ENCODE results near the gene BRIP1. TPM values are rescaled to one million over a fixed set of nuclear protein-coding genes. Genes with fewer than 3 reads are reported as not detected.

Gene BRIP1
- total RNA-seq, 2 donors from 2014 or later, result 24.2 to 25.5 TPM

- peaks cover 60% of the 10 kb centered on the region for H3K36me3 Mint-ChIP-seq (ENCODE audit: low read depth)
- TF ChIP-seq CTCF (conservative IDR thresholded peaks at IDR 0.05), result no peak
- 100% methylated on average over 2 to 3 of the region's 4 CpGs for WGBS, 2 experiments (ENCODE audit: insufficient coverage in 1 of 2, insufficient read length in 1 of 2)
Measured at GRCh38 chr17:61737820-61738219, 125.5 kb downstream of the BRIP1 start.

DNA sequence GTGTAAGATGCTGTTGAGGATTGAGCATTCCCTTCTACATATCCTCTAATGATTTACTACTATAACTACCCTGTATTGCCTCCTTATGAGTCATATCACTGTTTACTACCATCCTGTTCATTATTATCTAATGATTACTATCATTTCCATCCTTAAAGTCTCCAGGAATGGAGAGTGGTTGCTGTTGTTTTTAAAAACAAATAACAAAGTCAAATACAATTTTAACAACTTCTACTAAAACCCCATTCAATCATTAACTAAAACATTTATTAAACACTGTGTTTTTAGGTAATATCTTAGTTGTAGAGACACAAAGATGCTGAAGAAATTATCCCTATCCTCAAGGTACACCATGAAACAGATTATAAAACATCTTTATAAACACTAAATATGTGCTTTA is 126.9 kb downstream of the BRIP1 start:
- Mint-ChIP-seq H3K4me1 (no peaks in the 10 kb centered on the region), H3K27me3 (ENCODE audit: insufficient read depth) (no peaks in the 10 kb centered on the region), H3K36me3 (ENCODE audit: low read depth) (peaks cover 46% of the 10 kb centered on the region), H3K27ac (no peak overlapping the region), H3K4me3 (no peak overlapping the region), H3K9me3 (peaks cover 20% of the 10 kb centered on the region)
- no peaks in the 10 kb centered on the region for H3K4me1 ChIP-seq (ENCODE audit: control insufficient read depth, insufficient read depth, low read length)
- no peak overlapping the region for H3K9ac ChIP-seq (ENCODE audit: extremely low read depth, low read length, poor library complexity, severe bottlenecking)
- no peak overlapping the region for H3K4me3 ChIP-seq (ENCODE audit: low read length)
- H3K9me3 ChIP-seq (ENCODE audit: control insufficient read depth, low read length), result peaks cover 14% of the 10 kb centered on the region
- H3K27ac ChIP-seq (ENCODE audit: low read depth, low read length), result no peak overlapping the region
- no peak for DNase-seq
- peaks cover 24% of the 10 kb centered on the region for H3K36me3 ChIP-seq (ENCODE audit: control insufficient read depth, insufficient read depth, low read length)
- no peak for TF ChIP-seq CTCF (conservative IDR thresholded peaks at IDR 0.05)
- no peaks in the 10 kb centered on the region for H3K27me3 ChIP-seq (ENCODE audit: control insufficient read depth, insufficient read depth, low read length, poor library complexity, severe bottlenecking)

More at GRCh38 chr17:61737820-61738219, 125.5 kb downstream of the BRIP1 start:
- no peak overlapping the region for H3K27ac ChIP-seq (ENCODE audit: low read depth, low read length)
- H3K9ac ChIP-seq (ENCODE audit: extremely low read depth, low read length, poor library complexity, severe bottlenecking), result no peak overlapping the region
- no peaks in the 10 kb centered on the region for H3K4me1 Mint-ChIP-seq
- H3K9me3 Mint-ChIP-seq, result peaks cover 23% of the 10 kb centered on the region
- no peaks in the 10 kb centered on the region for H3K27me3 ChIP-seq (ENCODE audit: control insufficient read depth, insufficient read depth, low read length, poor library complexity, severe bottlenecking)
- H3K4me3 Mint-ChIP-seq, result no peak overlapping the region
- no peaks in the 10 kb centered on the region for H3K27me3 Mint-ChIP-seq (ENCODE audit: insufficient read depth)
- H3K4me3 ChIP-seq (ENCODE audit: low read length), result no peak overlapping the region
- DNase-seq, result no peak
- no peaks in the 10 kb centered on the region for H3K4me1 ChIP-seq (ENCODE audit: control insufficient read depth, insufficient read depth, low read length)
- H3K9me3 ChIP-seq (ENCODE audit: control insufficient read depth, low read length), result peaks cover 28% of the 10 kb centered on the region
- H3K36me3 ChIP-seq (ENCODE audit: control insufficient read depth, insufficient read depth, low read length), result peaks cover 35% of the 10 kb centered on the region
- H3K27ac Mint-ChIP-seq, result no peak overlapping the region

DNA sequence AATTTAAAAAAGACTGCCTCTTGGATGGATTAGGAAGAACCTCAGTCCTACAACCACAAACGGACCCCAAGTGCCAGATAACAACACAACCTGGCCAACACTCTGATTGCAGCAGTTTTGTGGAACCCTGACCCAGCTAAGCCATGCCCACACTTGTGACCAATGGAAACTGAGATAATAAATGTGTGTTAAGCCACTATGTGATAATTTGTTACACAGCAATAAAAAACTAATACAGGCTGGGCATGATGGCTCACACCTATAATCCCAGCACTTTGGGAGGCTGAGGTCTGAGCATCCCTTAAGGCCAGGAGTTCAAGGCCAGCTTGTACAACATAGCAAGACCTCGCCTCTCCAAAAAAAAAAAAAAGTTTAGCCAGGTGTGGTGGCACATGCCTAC is 127.5 kb downstream of the BRIP1 start:
- Mint-ChIP-seq H3K4me3 (no peak overlapping the region), H3K4me1 (no peaks in the 10 kb centered on the region), H3K27ac (no peak overlapping the region), H3K36me3 (ENCODE audit: low read depth) (peaks cover 40% of the 10 kb centered on the region), H3K27me3 (ENCODE audit: insufficient read depth) (no peaks in the 10 kb centered on the region), H3K9me3 (peaks cover 18% of the 10 kb centered on the region)
- Histone ChIP-seq H3K4me1 (ENCODE audit: control insufficient read depth, insufficient read depth, low read length) (no peaks in the 10 kb centered on the region), H3K9ac (ENCODE audit: extremely low read depth, low read length, poor library complexity, severe bottlenecking) (no peak overlapping the region), H3K9me3 (ENCODE audit: control insufficient read depth, low read length) (peaks cover 11% of the 10 kb centered on the region), H3K27ac (ENCODE audit: low read depth, low read length) (no peak overlapping the region), H3K4me3 (ENCODE audit: low read length) (no peak overlapping the region), H3K27me3 (ENCODE audit: control insufficient read depth, insufficient read depth, low read length, poor library complexity, severe bottlenecking) (no peaks in the 10 kb centered on the region), H3K36me3 (ENCODE audit: control insufficient read depth, insufficient read depth, low read length) (peaks cover 18% of the 10 kb centered on the region)
- TF ChIP-seq CTCF (conservative IDR thresholded peaks at IDR 0.05), result no peak
- no peak for DNase-seq
- WGBS, 2 experiments (ENCODE audit: insufficient coverage in 1 of 2, insufficient read length in 1 of 2), result 85 to 100% methylated on average over 1 to 2 of the region's 2 CpGs
